Sigmoid colon (tissue), 7 donors: ENCODE results near the gene ME3. TPM values are rescaled to one million over a fixed set of nuclear protein-coding genes. Genes with fewer than 3 reads are reported as not detected.
"Not testable (repeated sequence)": the region's sequence is repeated elsewhere in the genome, so short reads cannot be mapped to it uniquely, and the experiment has no call there.

Experiments used
- DNase-seq: peaks from one replicate; pipeline ENCODE4 v3.0.0-alpha.2; 2019
- H3K27ac ChIP-seq, 4 donors: fragments of 200-600 bp; sonication (generic); one replicate each; pipeline ENCODE4 v1.5.1; 2016 to 2019; ENCODE audit warnings: mild to moderate bottlenecking in 1 of 4
- H3K27me3 ChIP-seq, 3 donors: fragments of 200-600 bp; sonication (generic); one replicate each; pipeline ENCODE4 v1.5.1; 2019; ENCODE audit warnings: mild to moderate bottlenecking in 1 of 3
- H3K36me3 ChIP-seq, 4 donors: fragments of 200-600 bp; sonication (generic); one replicate each; pipeline ENCODE4 v1.5.1; 2016 to 2019
- H3K4me1 ChIP-seq, 4 donors: fragments of 200-600 bp; sonication (generic); one replicate each; pipeline ENCODE4 v1.5.1; 2017 to 2019
- H3K4me3 ChIP-seq, 4 donors: fragments of 200-600 bp; sonication (generic); one replicate each; pipeline ENCODE4 v1.5.1; 2017 to 2019; ENCODE audit warnings: mild to moderate bottlenecking in 2 of 4, moderate library complexity in 1 of 4
- H3K9me3 ChIP-seq, 4 donors: fragments of 200-600 bp in 3 of 4; sonication (generic) in 3 of 4; one replicate each; pipeline versions ENCODE4 v1.5.1 to v1.6.1; 2013 to 2019
- CTCF ChIP-seq, 4 experiments: fragments of 450-650 bp in 3 of 4; fragments of 200-600 bp in 1 of 4; IDR thresholded peaks; one replicate each; pipeline ENCODE4 v1.5.1; 2016 to 2019; ENCODE audit warnings: antibody characterized with exemption in 4 of 4, mild to moderate bottlenecking in 3 of 4, moderate library complexity in 2 of 4
- EP300 ChIP-seq, 4 donors: sonication (generic); formaldehyde crosslinking; IDR thresholded peaks; one replicate each; pipeline ENCODE4 v1.6.1; 2017; ENCODE audit warnings: antibody characterized with exemption in 4 of 4
- POLR2A ChIP-seq, 2 donors: fragments of 450-650 bp; IDR thresholded peaks; one replicate each; pipeline ENCODE4 v1.6.1; 2016; ENCODE audit warnings: antibody characterized with exemption in 2 of 2, mild to moderate bottlenecking in 2 of 2, moderate library complexity in 2 of 2
- POLR2AphosphoS5 ChIP-seq, 4 donors: sonication (generic); formaldehyde crosslinking; IDR thresholded peaks; one replicate each; pipeline ENCODE4 v1.6.1; 2017; ENCODE audit warnings: antibody characterized with exemption in 4 of 4
- WGBS, 2 donors: extraction: QIAGEN DNeasy Blood & Tissue Kit; methylation state at CpG; one replicate each; pipeline ENCODE4 v1.1.7; 2013; 5-methylcytosine and 5-hydroxymethylcytosine counted together
- intact Hi-C: fragments of 100-400 bp; cut with DNase I; formaldehyde crosslinking; loops from one replicate; pipeline ENCODE4 v1.15.1; 2023
- polyA plus RNA-seq, 3 donors: library from polyadenylated mRNA; stranded (reverse); fragments of 200-250 nt; gene quantifications; one replicate each; pipeline ENCODE4 v1.2.3, GENCODE V29; 2013
- total RNA-seq, 4 donors: library from RNA; depleted of rRNA; stranded (reverse); fragments of >200 nt; gene quantifications; one replicate each; pipeline ENCODE4 v1.1.0, GENCODE V29; 2016
- donor health status: healthy with polysubstance abuse.
- donor health status: Bipolar disorder and iron deficiency.
- donor health status: healthy.

Gene ME3
- total and polyA plus RNA-seq, 7 donors: 7.8 to 53.2 (median 25.5) TPM

GRCh38 chr11:86623736-86624135 is 48.7 kb downstream of the ME3 start:
- DNase-seq: no peak
- peaks cover 0 to 63% (median 38%) of the 10 kb centered on the region in 4 donors for H3K4me1 ChIP-seq
- no peaks in the 10 kb centered on the region for H3K9me3 ChIP-seq
- intact Hi-C loops: no loop called here
- TF ChIP-seq POLR2AphosphoS5 (IDR thresholded peaks at IDR 0.05) (no peak), POLR2A (IDR thresholded peaks at IDR 0.05) (no peak), EP300 (IDR thresholded peaks at IDR 0.05) (no peak), CTCF (IDR thresholded peaks at IDR 0.05) (no peak)
- H3K27ac ChIP-seq: peak overlapping the region in 1 of 4 donors; percentile 62
- 90 to 92% methylated on average over 4 of the region's 4 CpGs for WGBS, 2 donors
- H3K4me3 ChIP-seq: no peak overlapping the region
- no peaks in the 10 kb centered on the region for H3K36me3 ChIP-seq
- no peaks in the 10 kb centered on the region for H3K27me3 ChIP-seq

- no peak for TF ChIP-seq CTCF (IDR thresholded peaks at IDR 0.05)
- TF ChIP-seq POLR2AphosphoS5 (IDR thresholded peaks at IDR 0.05): no peak
- TF ChIP-seq POLR2A (IDR thresholded peaks at IDR 0.05): no peak
- no peak for TF ChIP-seq EP300 (IDR thresholded peaks at IDR 0.05)
- H3K4me1 ChIP-seq: peaks cover 0 to 57% (median 32%) of the 10 kb centered on the region in 4 donors
- H3K27ac ChIP-seq: peak overlapping the region in 1 of 4 donors; percentile 62
- 74 to 81% methylated on average over 4 of the region's 4 CpGs for WGBS, 2 donors
- H3K36me3 ChIP-seq: no peaks in the 10 kb centered on the region
- no peaks in the 10 kb centered on the region for H3K9me3 ChIP-seq
- intact Hi-C loops: no loop called here
- no peak for DNase-seq
- no peaks in the 10 kb centered on the region for H3K27me3 ChIP-seq
- no peak overlapping the region for H3K4me3 ChIP-seq
Observed at GRCh38 chr11:86623041-86623621, 49.3 kb downstream of the ME3 start.

GRCh38 chr11:86621854-86622253 is 50.6 kb downstream of the ME3 start:
- no peak overlapping the region for H3K4me3 ChIP-seq
- no peaks in the 10 kb centered on the region for H3K9me3 ChIP-seq
- DNase-seq: no peak
- peaks cover 0 to 51% (median 26%) of the 10 kb centered on the region in 4 donors for H3K4me1 ChIP-seq
- intact Hi-C loops: no loop called here
- no peaks in the 10 kb centered on the region for H3K27me3 ChIP-seq
- H3K36me3 ChIP-seq: no peaks in the 10 kb centered on the region
- 94% methylated on average over 3 of the region's 3 CpGs for WGBS, 2 donors
- TF ChIP-seq EP300 (IDR thresholded peaks at IDR 0.05) (no peak), CTCF (IDR thresholded peaks at IDR 0.05) (no peak), POLR2AphosphoS5 (IDR thresholded peaks at IDR 0.05) (no peak), POLR2A (IDR thresholded peaks at IDR 0.05) (no peak)
- peak overlapping the region; percentile 48 to 68 (median 61) for H3K27ac ChIP-seq

GRCh38 chr11:86620891-86621521 is 51.4 kb downstream of the ME3 start:
- no peak for TF ChIP-seq EP300 (IDR thresholded peaks at IDR 0.05)
- TF ChIP-seq POLR2AphosphoS5 (IDR thresholded peaks at IDR 0.05): peak in 1 of 4 donors; percentile 9
- Histone ChIP-seq H3K36me3 (no peaks in the 10 kb centered on the region), H3K9me3 (no peaks in the 10 kb centered on the region), H3K27me3 (no peaks in the 10 kb centered on the region), H3K27ac (peak overlapping the region; percentile 48 to 68 (median 61)), H3K4me3 (no peak overlapping the region), H3K4me1 (peaks cover 0 to 47% (median 23%) of the 10 kb centered on the region in 4 donors)
- WGBS, 2 donors: 73 to 93% methylated on average over 2 of the region's 2 CpGs
- no peak for DNase-seq
- intact Hi-C loops: no loop called here

- DNase-seq, H3K36me3 ChIP-seq, H3K4me3 ChIP-seq, H3K9me3 ChIP-seq, H3K27me3 ChIP-seq, intact Hi-C loops: not testable (repeated sequence)
- H3K27ac ChIP-seq: peak overlapping the region in 1 of 4 donors; percentile 62
- peaks cover 0 to 39% (median 19%) of the 10 kb centered on the region in 4 donors for H3K4me1 ChIP-seq
- WGBS, 2 donors: 75 to 90% methylated on average over 3 of the region's 3 CpGs
Observed at GRCh38 chr11:86619428-86619827, 53.0 kb downstream of the ME3 start.
